SU-DHL-6 (cell line): Measurements from ENCODE around the gene PKNOX2.

Experiments used
- H2AFZ ChIP-seq: fragments of 200-600 bp; sonication (generic); 2 replicates; pipeline ENCODE4 v1.6.1; 2014; ENCODE audit warnings: low read depth, mild to moderate bottlenecking, moderate library complexity, mixed read lengths, antibody characterized with exemption, low read length; ENCODE audit not compliant: severe bottlenecking
- H3F3A ChIP-seq: fragments of 200-600 bp; shearing (Covaris generic); 2 replicates; pipeline ENCODE4 v1.6.0; 2016; ENCODE audit warnings: antibody characterized with exemption, mild to moderate bottlenecking; ENCODE audit not compliant: insufficient read depth
- H3K27ac ChIP-seq: fragments of 200-600 bp; sonication (generic); 2 replicates; pipeline ENCODE4 v1.5.1; 2016; ENCODE audit warnings: low read depth, mild to moderate bottlenecking, low read length, moderate library complexity, mixed read lengths
- H3K27me3 ChIP-seq: fragments of 200-600 bp; sonication (generic), shearing (Covaris generic); 2 replicates; pipeline ENCODE4 v1.6.0; 2014; ENCODE audit warnings: mild to moderate bottlenecking, low read length
- H3K36me3 ChIP-seq: fragments of 200-600 bp; sonication (generic); 2 replicates; pipeline ENCODE4 v1.6.1; 2014; ENCODE audit warnings: mild to moderate bottlenecking, low read length, mixed read lengths
- H3K4me2 ChIP-seq: fragments of 300-600, 200-600 bp; shearing (Covaris generic), sonication (generic); 2 replicates; pipeline ENCODE4 v1.6.0; 2014; ENCODE audit warnings: low read length, low read depth, mild to moderate bottlenecking; ENCODE audit not compliant: poor library complexity, severe bottlenecking
- H3K4me3 ChIP-seq: fragments of 200-600 bp; sonication (generic); 2 replicates; pipeline ENCODE4 v1.5.1; 2014; ENCODE audit warnings: antibody characterized with exemption, low read length, mild to moderate bottlenecking, mixed read lengths; ENCODE audit not compliant: insufficient read depth, poor library complexity, severe bottlenecking
- H3K79me2 ChIP-seq: fragments of 200-600 bp; sonication (generic); 2 replicates; pipeline ENCODE4 v1.6.1; 2014; ENCODE audit warnings: mild to moderate bottlenecking, low read length, moderate library complexity; ENCODE audit not compliant: insufficient read depth
- H3K9ac ChIP-seq: fragments of 200-600 bp; sonication (generic); 2 replicates; pipeline ENCODE4 v1.7.0; 2014; ENCODE audit warnings: mild to moderate bottlenecking, low read length
- H3K9me2 ChIP-seq: fragments of 200-600 bp; sonication (generic); replicated peaks from 2 replicates; pipeline ENCODE4 v1.6.1; 2014; ENCODE audit warnings: low read length; ENCODE audit not compliant: insufficient read depth
- H3K9me3 ChIP-seq: fragments of 200-600 bp; sonication (generic); 2 replicates; pipeline ENCODE4 v1.6.1; 2014; ENCODE audit warnings: low read length, mixed read lengths; ENCODE audit not compliant: insufficient read depth
- H4K20me1 ChIP-seq: fragments of 200-600 bp; sonication (generic); 2 replicates; pipeline ENCODE4 v1.6.1; 2014; ENCODE audit warnings: low read depth, mild to moderate bottlenecking, antibody characterized with exemption, low read length, moderate library complexity, mixed read lengths
- EZH2phosphoT487 ChIP-seq: fragments of 200-600 bp; sonication (generic), shearing (Covaris generic); conservative IDR thresholded peaks from 2 replicates; pipeline ENCODE4 v1.6.1; 2018; ENCODE audit warnings: mild to moderate bottlenecking, antibody characterized with exemption, low read length, moderate library complexity, mixed read lengths
- TF ChIP-seq, protein P1 (sequence below): fragments of 200-600 bp; sonication (generic); IDR thresholded peaks from one replicate; pipeline ENCODE4 v1.5.1; 2017; ENCODE audit warnings: antibody characterized with exemption, mild to moderate bottlenecking, low read length, moderate library complexity; ENCODE audit not compliant: insufficient read depth, poor library complexity, severe bottlenecking

The PKNOX2 gene

DNA sequence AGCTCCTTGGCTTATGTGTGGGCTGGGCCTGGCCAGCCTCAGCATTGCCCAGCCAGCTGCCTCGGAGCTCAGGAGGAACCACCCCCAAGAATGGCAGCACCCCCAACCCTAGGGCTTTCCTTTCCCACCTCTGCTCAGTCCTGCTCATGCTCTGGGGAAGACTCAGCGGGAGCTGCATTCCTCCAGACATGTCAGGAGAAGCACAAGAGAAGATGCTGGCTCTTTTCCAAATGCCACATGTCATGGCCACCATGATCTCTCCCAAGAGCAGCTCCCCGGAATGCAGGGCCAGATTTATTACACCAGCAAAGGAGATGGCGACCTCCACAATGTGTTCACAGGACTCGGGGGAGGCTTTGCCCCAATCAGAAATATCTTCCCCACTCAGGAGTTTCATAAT, 143.7 kb downstream of the PKNOX2 start:
- no peak overlapping the region for H2AFZ ChIP-seq
- H3K36me3 ChIP-seq: no peaks in the 10 kb centered on the region
- H3K4me2 ChIP-seq: no peak overlapping the region
- no peaks in the 10 kb centered on the region for H3K9me3 ChIP-seq
- no peaks in the 10 kb centered on the region for H3K79me2 ChIP-seq
- H3K27ac ChIP-seq: no peak overlapping the region
- TF ChIP-seq, protein P1, sequence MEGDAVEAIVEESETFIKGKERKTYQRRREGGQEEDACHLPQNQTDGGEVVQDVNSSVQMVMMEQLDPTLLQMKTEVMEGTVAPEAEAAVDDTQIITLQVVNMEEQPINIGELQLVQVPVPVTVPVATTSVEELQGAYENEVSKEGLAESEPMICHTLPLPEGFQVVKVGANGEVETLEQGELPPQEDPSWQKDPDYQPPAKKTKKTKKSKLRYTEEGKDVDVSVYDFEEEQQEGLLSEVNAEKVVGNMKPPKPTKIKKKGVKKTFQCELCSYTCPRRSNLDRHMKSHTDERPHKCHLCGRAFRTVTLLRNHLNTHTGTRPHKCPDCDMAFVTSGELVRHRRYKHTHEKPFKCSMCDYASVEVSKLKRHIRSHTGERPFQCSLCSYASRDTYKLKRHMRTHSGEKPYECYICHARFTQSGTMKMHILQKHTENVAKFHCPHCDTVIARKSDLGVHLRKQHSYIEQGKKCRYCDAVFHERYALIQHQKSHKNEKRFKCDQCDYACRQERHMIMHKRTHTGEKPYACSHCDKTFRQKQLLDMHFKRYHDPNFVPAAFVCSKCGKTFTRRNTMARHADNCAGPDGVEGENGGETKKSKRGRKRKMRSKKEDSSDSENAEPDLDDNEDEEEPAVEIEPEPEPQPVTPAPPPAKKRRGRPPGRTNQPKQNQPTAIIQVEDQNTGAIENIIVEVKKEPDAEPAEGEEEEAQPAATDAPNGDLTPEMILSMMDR: no peak
- TF ChIP-seq EZH2phosphoT487: no peak
- H3K27me3 ChIP-seq: no peaks in the 10 kb centered on the region
- H4K20me1 ChIP-seq: no peaks in the 10 kb centered on the region
- no peak overlapping the region for H3K9ac ChIP-seq
- no peaks in the 10 kb centered on the region for H3K9me2 ChIP-seq
- H3K4me3 ChIP-seq: no peak overlapping the region
- H3F3A ChIP-seq: no peaks in the 10 kb centered on the region

DNA sequence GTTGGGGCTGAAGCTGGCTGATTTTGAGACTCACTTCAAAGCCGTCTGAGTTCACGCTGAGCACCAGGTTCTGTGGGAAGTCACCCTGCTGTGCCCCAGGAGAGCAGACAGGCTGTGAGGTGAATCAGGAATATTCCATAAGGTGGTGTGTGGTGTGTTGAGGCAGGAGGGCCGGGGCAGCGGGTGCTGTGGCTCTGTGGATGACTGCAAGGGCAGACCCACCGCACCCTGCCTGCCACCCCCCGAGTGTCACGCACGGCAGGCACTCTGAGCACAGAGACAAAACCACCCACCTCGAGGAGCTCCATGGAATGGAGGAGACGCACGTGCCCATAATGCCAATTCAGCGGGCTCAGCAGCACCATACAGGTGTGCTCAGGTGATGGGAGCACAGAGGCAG, 147.8 kb downstream of the PKNOX2 start:
- no peak overlapping the region for H3K27ac ChIP-seq
- H3K36me3 ChIP-seq: no peaks in the 10 kb centered on the region
- TF ChIP-seq, protein P1: no peak
- TF ChIP-seq EZH2phosphoT487: no peak
- H3K9ac ChIP-seq: no peak overlapping the region
- H2AFZ ChIP-seq: no peak overlapping the region
- H4K20me1 ChIP-seq: no peaks in the 10 kb centered on the region
- no peaks in the 10 kb centered on the region for H3K9me3 ChIP-seq
- no peaks in the 10 kb centered on the region for H3F3A ChIP-seq
- H3K79me2 ChIP-seq: no peaks in the 10 kb centered on the region
- H3K4me2 ChIP-seq: no peak overlapping the region
- H3K9me2 ChIP-seq: no peaks in the 10 kb centered on the region
- H3K27me3 ChIP-seq: no peaks in the 10 kb centered on the region
- no peak overlapping the region for H3K4me3 ChIP-seq

DNA sequence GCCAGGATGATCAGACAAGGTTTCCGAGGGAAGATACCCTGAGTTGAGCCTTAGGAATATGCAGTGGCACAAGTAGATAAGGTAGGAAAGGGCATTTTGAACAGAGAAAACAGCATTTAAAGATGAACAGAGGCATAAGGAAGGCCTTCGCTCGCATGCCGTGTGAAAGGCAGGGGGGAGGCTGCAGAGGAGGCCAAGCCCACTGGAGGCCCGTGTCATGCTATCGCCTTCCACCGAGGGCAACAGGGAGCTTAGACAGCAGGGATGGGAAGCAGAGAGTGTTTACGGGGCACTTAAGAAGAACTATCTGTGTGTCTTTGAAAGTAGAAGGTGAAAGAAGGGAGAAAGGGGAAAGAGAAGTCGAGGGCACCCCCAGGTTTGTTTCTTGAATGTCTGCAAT, 148.3 kb downstream of the PKNOX2 start:
- H3K79me2 ChIP-seq: no peaks in the 10 kb centered on the region
- H3K4me2 ChIP-seq: no peak overlapping the region
- H3F3A ChIP-seq: no peaks in the 10 kb centered on the region
- H2AFZ ChIP-seq: no peak overlapping the region
- H3K9ac ChIP-seq: no peak overlapping the region
- TF ChIP-seq, protein P1: no peak
- TF ChIP-seq EZH2phosphoT487: no peak
- no peaks in the 10 kb centered on the region for H3K36me3 ChIP-seq
- no peaks in the 10 kb centered on the region for H3K9me3 ChIP-seq
- H3K4me3 ChIP-seq: no peak overlapping the region
- H3K27me3 ChIP-seq: no peaks in the 10 kb centered on the region
- no peak overlapping the region for H3K27ac ChIP-seq
- H3K9me2 ChIP-seq: no peaks in the 10 kb centered on the region
- H4K20me1 ChIP-seq: no peaks in the 10 kb centered on the region
